ENCODE results near the gene SLC6A19. TPM values are rescaled to one million over a fixed set of nuclear protein-coding genes. Genes with fewer than 3 reads are reported as not detected.

SLC6A19 gene
- total and polyA plus RNA-seq, 2 of the 13 experiments (the other 11 are each of a cell fraction or from before 2014, with no cell fraction given) = 0.02 TPM; not detected in 1

DNA sequence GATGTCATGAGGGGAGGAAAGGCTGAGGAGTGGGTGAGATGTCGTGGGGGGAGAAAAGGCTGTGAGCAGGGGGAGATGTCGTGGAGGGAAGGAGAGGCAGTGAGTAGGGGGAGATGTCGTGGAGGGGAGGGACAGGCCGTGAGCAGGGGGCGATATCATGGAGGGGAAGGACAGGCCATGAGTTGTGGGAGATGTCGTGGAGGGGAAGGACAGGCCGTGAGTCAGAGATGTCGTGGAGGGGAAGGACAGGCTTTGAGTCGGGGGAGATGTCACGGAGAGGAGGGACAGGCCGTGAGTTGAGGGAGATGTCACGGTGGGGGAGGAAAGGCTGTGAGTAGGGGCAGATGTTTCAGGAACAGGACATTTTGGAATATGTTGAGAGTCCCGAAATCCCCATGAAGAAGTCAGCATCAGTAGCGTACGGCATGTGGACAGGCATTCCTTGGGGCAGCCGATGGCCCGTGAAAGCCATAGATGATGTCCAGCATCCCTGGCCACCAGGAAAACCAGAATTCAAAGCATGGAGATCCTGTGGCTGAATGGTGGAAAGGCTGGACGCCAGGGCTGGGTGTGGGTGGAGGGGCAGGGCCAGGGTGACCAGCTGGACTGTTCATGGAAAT, 8.3 kb upstream of the SLC6A19 start:
- TF ChIP-seq NR2F2 (IDR thresholded peaks at IDR 0.05; ENCODE audit: borderline replicate concordance, low read depth) = no peak
- no peak for TF ChIP-seq TOE1 (CRISPR knock-in tag; IDR thresholded peaks at IDR 0.05)
- TF ChIP-seq GZF1 (CRISPR knock-in tag; IDR thresholded peaks at IDR 0.05) = no peak
- TF ChIP-seq, protein P1, sequence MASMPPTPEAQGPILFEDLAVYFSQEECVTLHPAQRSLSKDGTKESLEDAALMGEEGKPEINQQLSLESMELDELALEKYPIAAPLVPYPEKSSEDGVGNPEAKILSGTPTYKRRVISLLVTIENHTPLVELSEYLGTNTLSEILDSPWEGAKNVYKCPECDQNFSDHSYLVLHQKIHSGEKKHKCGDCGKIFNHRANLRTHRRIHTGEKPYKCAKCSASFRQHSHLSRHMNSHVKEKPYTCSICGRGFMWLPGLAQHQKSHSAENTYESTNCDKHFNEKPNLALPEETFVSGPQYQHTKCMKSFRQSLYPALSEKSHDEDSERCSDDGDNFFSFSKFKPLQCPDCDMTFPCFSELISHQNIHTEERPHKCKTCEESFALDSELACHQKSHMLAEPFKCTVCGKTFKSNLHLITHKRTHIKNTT (CRISPR knock-in tag; IDR thresholded peaks at IDR 0.05) = no peak
- TF ChIP-seq, protein P2, sequence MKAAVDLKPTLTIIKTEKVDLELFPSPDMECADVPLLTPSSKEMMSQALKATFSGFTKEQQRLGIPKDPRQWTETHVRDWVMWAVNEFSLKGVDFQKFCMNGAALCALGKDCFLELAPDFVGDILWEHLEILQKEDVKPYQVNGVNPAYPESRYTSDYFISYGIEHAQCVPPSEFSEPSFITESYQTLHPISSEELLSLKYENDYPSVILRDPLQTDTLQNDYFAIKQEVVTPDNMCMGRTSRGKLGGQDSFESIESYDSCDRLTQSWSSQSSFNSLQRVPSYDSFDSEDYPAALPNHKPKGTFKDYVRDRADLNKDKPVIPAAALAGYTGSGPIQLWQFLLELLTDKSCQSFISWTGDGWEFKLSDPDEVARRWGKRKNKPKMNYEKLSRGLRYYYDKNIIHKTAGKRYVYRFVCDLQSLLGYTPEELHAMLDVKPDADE (CRISPR knock-in tag; IDR thresholded peaks at IDR 0.05) = no peak
- TF ChIP-seq, protein P3, sequence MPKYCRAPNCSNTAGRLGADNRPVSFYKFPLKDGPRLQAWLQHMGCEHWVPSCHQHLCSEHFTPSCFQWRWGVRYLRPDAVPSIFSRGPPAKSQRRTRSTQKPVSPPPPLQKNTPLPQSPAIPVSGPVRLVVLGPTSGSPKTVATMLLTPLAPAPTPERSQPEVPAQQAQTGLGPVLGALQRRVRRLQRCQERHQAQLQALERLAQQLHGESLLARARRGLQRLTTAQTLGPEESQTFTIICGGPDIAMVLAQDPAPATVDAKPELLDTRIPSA (CRISPR knock-in tag; IDR thresholded peaks at IDR 0.05; ENCODE audit: borderline replicate concordance) = no peak
- no peak for TF ChIP-seq SPEN (CRISPR knock-in tag; IDR thresholded peaks at IDR 0.05; ENCODE audit: low read depth)
- TF ChIP-seq ZNF607 (CRISPR knock-in tag; IDR thresholded peaks at IDR 0.05; ENCODE audit: borderline replicate concordance) = no peak
- no peak for TF ChIP-seq SALL2 (CRISPR knock-in tag; IDR thresholded peaks at IDR 0.05)

More for the DNA sequence above, 8.3 kb upstream of the SLC6A19 start:
- H3K27ac ChIP-seq (ENCODE audit: extremely low read length, insufficient read depth, low read length) = no peak overlapping the region
- no peak overlapping the region for H2AFZ ChIP-seq (ENCODE audit: low read length)
- no peaks in the 10 kb centered on the region for H3K9me3 ChIP-seq (ENCODE audit: low read length)
- ATAC-seq = peak; percentile 32; the same call in 2 of the 3 replicates
- no peaks in the 10 kb centered on the region for H4K20me1 ChIP-seq (ENCODE audit: insufficient read depth, low read length)
- no peak for DNase-seq (ENCODE audit: low spot score)
- H3K4me3 ChIP-seq (replicated peaks in 1 of 3; ENCODE audit: insufficient read depth in 1 of 3, low read depth in 2 of 3, low read length in 3 of 3) = no peak overlapping the region
- CTCF ChIA-PET (ENCODE audit: low intra/inter-chr PET ratio, low total read pairs) = no interaction called here
- H3K27me3 ChIP-seq (ENCODE audit: control insufficient read depth in 1 of 2, insufficient read depth in 2 of 2, low read length in 2 of 2) = peaks cover 2 to 26% of the 10 kb centered on the region in 2 experiments; a peak in 4 of 5 replicates
- H3K36me3 ChIP-seq (replicated peaks in 1 of 2; ENCODE audit: control insufficient read depth in 1 of 2, insufficient read depth in 2 of 2, low read length in 2 of 2) = no peaks in the 10 kb centered on the region
- peaks cover 23% of the 10 kb centered on the region for H3K4me1 ChIP-seq (ENCODE audit: insufficient read depth, low read length)
- H3K79me2 ChIP-seq (ENCODE audit: insufficient read depth, low read length) = no peaks in the 10 kb centered on the region
- WGBS (ENCODE audit: low lambda C conversion rate) = 41% methylated on average over 17 of the region's 18 CpGs
- no peak overlapping the region for H3K4me2 ChIP-seq (ENCODE audit: low read depth, low read length)
- no peak for FAIRE-seq
- H3K9ac ChIP-seq (ENCODE audit: insufficient read depth, low read depth, low read length) = no peak overlapping the region
- in situ Hi-C loops (cut with HindIII; ENCODE audit: extremely low pct_ligation_motif_present, low pct_unique_long_range_greater_than_20kb) (no loop called here), intact Hi-C loops (cut with micrococcal nuclease; ENCODE audit: unreplicated experiment) (no loop called here)
- POLR2A ChIA-PET = no interaction called here
- no TSS peak for BruUV-seq (replicated peaks)

Data from HepG2 (cell line).